SK-N-SH (cell line): ENCODE results near the gene FTCD. TPM values are rescaled to one million over a fixed set of nuclear protein-coding genes. Genes with fewer than 3 reads are reported as not detected.

Experiments
- CTCF ChIA-PET: fragments of 300-600, 350-600 bp; formaldehyde crosslinking; extraction: SDS; loops from one replicate; lab custom pipeline; 2021; lab: Yijun Ruan, JAX
- POLR2A ChIA-PET: fragments of 350-600 bp; sonication (Branson Sonifier 250); formaldehyde crosslinking; extraction: SDS; loops from one replicate; lab custom pipeline; 2020; ENCODE audit warnings: antibody characterized with exemption, inconsistent platforms; lab: Yijun Ruan, JAX
- DNase-seq: peaks from one replicate; pipeline ENCODE4 v3.0.0; 2012
- H2AFZ ChIP-seq: fragments of 200-600 bp; sonication (generic); 2 replicates; pipeline ENCODE4 v1.8.1; 2016; ENCODE audit warnings: antibody characterized with exemption, mild to moderate bottlenecking, low read depth
- H3F3A ChIP-seq: fragments of 200-600 bp; sonication (generic); replicated peaks from 2 replicates; pipeline ENCODE3; 2016; ENCODE audit warnings: antibody characterized with exemption, mild to moderate bottlenecking; ENCODE audit not compliant: insufficient read depth
- H3K27ac ChIP-seq, 2 experiments: fragments of 200-500 bp in 1 of 2; fragments of 200-600 bp in 1 of 2; sonication (Bioruptor generic) in 1 of 2; sonication (generic), shearing (Covaris generic) in 1 of 2; 2 replicates each; pipeline versions ENCODE4 v1.5.1 to v1.6.1; 2014 to 2016; ENCODE audit warnings: low read depth in 2 of 2, inconsistent platforms in 1 of 2, low read length in 1 of 2, mild to moderate bottlenecking in 1 of 2, mixed read lengths in 1 of 2
- H3K27me3 ChIP-seq: fragments of 200-600 bp; sonication (generic), shearing (Covaris generic); 2 replicates; pipeline ENCODE4 v1.6.1; 2016; ENCODE audit warnings: mixed run types; ENCODE audit not compliant: insufficient read depth
- H3K36me3 ChIP-seq, 2 experiments: fragments of 200-500 bp in 1 of 2; fragments of 200-600 bp in 1 of 2; sonication (Bioruptor generic) in 1 of 2; sonication (generic) in 1 of 2; replicated peaks in 1 of 2; 2 replicates each; pipeline versions ENCODE3 to v1.5.1; 2014 to 2016; ENCODE audit warnings: low read length in 1 of 2, mild to moderate bottlenecking in 1 of 2; ENCODE audit not compliant: insufficient read depth in 2 of 2, control insufficient read depth in 1 of 2
- H3K4me1 ChIP-seq, 2 experiments: fragments of 200-500 bp in 1 of 2; fragments of 200-600 bp in 1 of 2; sonication (Bioruptor generic) in 1 of 2; sonication (generic), shearing (Covaris generic) in 1 of 2; 2 replicates each; pipeline versions ENCODE4 v1.5.1 to v1.6.1; 2014 to 2016; ENCODE audit warnings: low read depth in 1 of 2, low read length in 1 of 2, mixed run types in 1 of 2; ENCODE audit not compliant: insufficient read depth in 2 of 2, control insufficient read depth in 1 of 2
- H3K4me2 ChIP-seq: fragments of 200-600 bp; sonication (generic), shearing (Covaris generic); 2 replicates; pipeline ENCODE4 v1.6.1; 2017; ENCODE audit warnings: mixed run types
- H3K4me3 ChIP-seq, 2 experiments: fragments of 200-500 bp in 1 of 2; fragments of 200-600 bp in 1 of 2; sonication (Bioruptor generic) in 1 of 2; sonication (generic), shearing (Covaris generic) in 1 of 2; 2 replicates each; pipeline versions ENCODE4 v1.5.1 to v1.8.1; 2014 to 2016; ENCODE audit warnings: low read depth in 2 of 2, inconsistent platforms in 1 of 2, low read length in 1 of 2, mild to moderate bottlenecking in 1 of 2, mixed read lengths in 1 of 2, moderate library complexity in 1 of 2
- H3K79me2 ChIP-seq: fragments of 200-600 bp; sonication (generic); 2 replicates; pipeline ENCODE4 v1.8.1; 2017; ENCODE audit warnings: mild to moderate bottlenecking; ENCODE audit not compliant: insufficient read depth
- H3K9ac ChIP-seq: fragments of 200-600 bp; sonication (generic); 2 replicates; pipeline ENCODE4 v1.6.1; 2017; ENCODE audit warnings: mixed run types
- H3K9me2 ChIP-seq: fragments of 200-600 bp; sonication (generic); 2 replicates; pipeline ENCODE4 v1.6.1; 2017; ENCODE audit warnings: mixed run types
- H3K9me3 ChIP-seq: fragments of 200-600 bp; sonication (generic); 2 replicates; pipeline ENCODE4 v1.6.1; 2017; ENCODE audit warnings: mixed run types, mild to moderate bottlenecking, moderate library complexity
- H4K20me1 ChIP-seq: fragments of 200-600 bp; sonication (generic); 2 replicates; pipeline ENCODE4 v1.6.1; 2017; ENCODE audit warnings: mild to moderate bottlenecking, mixed run types; ENCODE audit not compliant: insufficient read depth
- CTCF ChIP-seq: fragments of 200-600 bp; sonication (generic); IDR thresholded peaks from 2 replicates; pipeline ENCODE4 v1.6.1; 2017; ENCODE audit warnings: antibody characterized with exemption, mild to moderate bottlenecking, moderate library complexity
- ELF1 ChIP-seq: IDR thresholded peaks from 2 replicates; pipeline ENCODE4 v1.4.0; 2012
- EP300 ChIP-seq, 2 experiments: IDR thresholded peaks; 2 replicates each; pipeline versions ENCODE4 v1.4.0 to v1.6.1; 2012; ENCODE audit warnings: borderline replicate concordance in 1 of 2, low read depth in 1 of 2, low read length in 1 of 2
- FOXJ3 ChIP-seq: sonication (generic); formaldehyde crosslinking; IDR thresholded peaks from 2 replicates; pipeline ENCODE4 v1.5.1; 2020; ENCODE audit warnings: mild to moderate bottlenecking, missing genetic modification reagents
- FOXM1 ChIP-seq: IDR thresholded peaks from 2 replicates; pipeline ENCODE4 v1.4.0; 2012; ENCODE audit warnings: low read depth, mild to moderate bottlenecking
- GABPA ChIP-seq: IDR thresholded peaks from 2 replicates; pipeline ENCODE4 v1.4.0; 2012; ENCODE audit warnings: low read depth, mild to moderate bottlenecking
- GATA2 ChIP-seq: sonication (generic); formaldehyde crosslinking; IDR thresholded peaks from 2 replicates; pipeline ENCODE4 v1.5.0; 2020; ENCODE audit warnings: mild to moderate bottlenecking, missing genetic modification reagents
- MAX ChIP-seq: IDR thresholded peaks from 2 replicates; pipeline ENCODE4 v1.4.0; 2012; ENCODE audit warnings: low read depth
- MXI1 ChIP-seq: IDR thresholded peaks from 2 replicates; pipeline ENCODE4 v1.6.1; 2012; ENCODE audit warnings: mild to moderate bottlenecking, low read depth, low read length, improper control_type of control experiment
- RAD21 ChIP-seq: IDR thresholded peaks from 2 replicates; pipeline ENCODE4 v1.6.1; 2012; ENCODE audit warnings: mild to moderate bottlenecking, low read length
- RCOR1 ChIP-seq: fragments of 150-350 bp; IDR thresholded peaks from 2 replicates; pipeline ENCODE4 v1.6.1; 2017; ENCODE audit warnings: antibody characterized with exemption, low read length
- RFX5 ChIP-seq: IDR thresholded peaks from 2 replicates; pipeline ENCODE4 v1.6.1; 2012; ENCODE audit warnings: mild to moderate bottlenecking, improper control_type of control experiment, low read length
- SIN3A ChIP-seq: IDR thresholded peaks from 2 replicates; pipeline ENCODE4 v1.6.1; 2012; ENCODE audit warnings: low read depth, mild to moderate bottlenecking, low read length, moderate library complexity, borderline replicate concordance
- TCF12 ChIP-seq: IDR thresholded peaks from 2 replicates; pipeline ENCODE4 v1.4.0; 2012
- USF1 ChIP-seq: IDR thresholded peaks from 2 replicates; pipeline ENCODE4 v1.4.0; 2012; ENCODE audit warnings: low read depth, borderline replicate concordance
- USF2 ChIP-seq: fragments of 150-350 bp; IDR thresholded peaks from 2 replicates; pipeline ENCODE4 v1.6.1; 2017; ENCODE audit warnings: antibody characterized with exemption, low read length, low read depth, borderline replicate concordance
- WGBS: methylation state at CpG from one replicate; pipeline ENCODE4 v1.1.6; 2017; ENCODE audit warnings: low lambda C conversion rate; 5-methylcytosine and 5-hydroxymethylcytosine counted together
- polyA plus RNA-seq, 3 experiments: library from polyadenylated mRNA; depleted of rRNA; stranded (reverse); fragments of >200 nt; gene quantifications; 2 replicates each; pipeline ENCODE4 v1.2.3, GENCODE V29; 2012

Gene FTCD
- polyA plus RNA-seq, 1 of the 3 experiments (the other 2 are of a cell fraction), result 0.33 TPM

GRCh38 chr21:46091118-46091517 lies 64.3 kb downstream of the FTCD start:
- Histone ChIP-seq H2AFZ (no peak overlapping the region), H3K9me2 (no peaks in the 10 kb centered on the region), H4K20me1 (no peaks in the 10 kb centered on the region), H3K27ac (no peak overlapping the region), H3K4me1 (no peaks in the 10 kb centered on the region)
- POLR2A ChIA-PET, result no interaction called here
- no peak for TF ChIP-seq USF1
- TF ChIP-seq, all 33 proteins: peak for 0
- CTCF ChIA-PET, result no interaction called here
- Histone ChIP-seq H3K9ac (no peak overlapping the region), H3K36me3 (no peaks in the 10 kb centered on the region), H3K4me3 (no peak overlapping the region), H3K79me2 (no peaks in the 10 kb centered on the region), H3K27me3 (no peaks in the 10 kb centered on the region), H3F3A (peaks cover 6% of the 10 kb centered on the region), H3K4me2 (no peak overlapping the region), H3K9me3 (no peaks in the 10 kb centered on the region; the same call in 1 of the 2 replicates)
- DNase-seq, result no peak
- 70% methylated on average over 4 of the region's 4 CpGs for WGBS

- Histone ChIP-seq H3F3A (peaks cover 6% of the 10 kb centered on the region), H3K4me1 (no peaks in the 10 kb centered on the region), H3K27me3 (no peaks in the 10 kb centered on the region), H3K4me2 (no peak overlapping the region), H3K9me3 (no peaks in the 10 kb centered on the region; the same call in 1 of the 2 replicates)
- no peak for TF ChIP-seq SIN3A
- TF ChIP-seq, all 33 proteins: peak for 0
- no peaks in the 10 kb centered on the region for H3K9me2 ChIP-seq
- no peak overlapping the region for H3K4me3 ChIP-seq
- no peak overlapping the region for H3K27ac ChIP-seq
- WGBS, result 43% methylated on average over 5 of the region's 5 CpGs
- no peak overlapping the region for H3K9ac ChIP-seq
- H4K20me1 ChIP-seq, result no peaks in the 10 kb centered on the region
- DNase-seq, result no peak
- H3K36me3 ChIP-seq, result no peaks in the 10 kb centered on the region
- H2AFZ ChIP-seq, result no peak overlapping the region
- no peaks in the 10 kb centered on the region for H3K79me2 ChIP-seq
- CTCF ChIA-PET, result no interaction called here
- POLR2A ChIA-PET, result no interaction called here
Observed at GRCh38 chr21:46089285-46089684, 66.1 kb downstream of the FTCD start.

GRCh38 chr21:46088189-46088588 lies 67.2 kb downstream of the FTCD start:
- H4K20me1 ChIP-seq, result no peaks in the 10 kb centered on the region
- POLR2A ChIA-PET, result no interaction called here
- H3K27me3 ChIP-seq, result no peaks in the 10 kb centered on the region
- H3K79me2 ChIP-seq, result no peaks in the 10 kb centered on the region
- no peak overlapping the region for H3K9ac ChIP-seq
- H3K4me2 ChIP-seq, result no peak overlapping the region
- peaks cover 6% of the 10 kb centered on the region for H3F3A ChIP-seq
- H2AFZ ChIP-seq, result no peak overlapping the region
- H3K4me3 ChIP-seq, result no peak overlapping the region
- no peak for TF ChIP-seq RAD21
- TF ChIP-seq CTCF, result no peak
- TF ChIP-seq FOXJ3 (CRISPR knock-in tag), result no peak
- TF ChIP-seq ELF1, result no peak
- no peak for TF ChIP-seq USF2
- no peak for TF ChIP-seq TCF12
- no peak for TF ChIP-seq RCOR1
- no peak for TF ChIP-seq EP300 (IDR thresholded peaks at IDR 0.05; ENCODE audit: borderline replicate concordance in 1 of 2, low read depth in 1 of 2, low read length in 1 of 2)
- no peak for TF ChIP-seq MAX
- no peak for TF ChIP-seq RFX5
- TF ChIP-seq MXI1, result no peak
- TF ChIP-seq FOXM1, result no peak
- no peak for TF ChIP-seq GABPA
- no peak for TF ChIP-seq GATA2
- WGBS, result 28% methylated on average over 2 of the region's 2 CpGs
- CTCF ChIA-PET, result interaction anchor here (1.2 kb wide), 1 partner anchor 75 kb away, joined by 3 read pairs; no protein-coding TSS in a partner anchor
- DNase-seq, result no peak
- H3K4me1 ChIP-seq, result peaks cover 0 to 4% of the 10 kb centered on the region in 2 experiments; a peak in 1 of 4 replicates
- no peaks in the 10 kb centered on the region for H3K36me3 ChIP-seq
- no peaks in the 10 kb centered on the region; the same call in 1 of the 2 replicates for H3K9me3 ChIP-seq
- no peaks in the 10 kb centered on the region for H3K9me2 ChIP-seq
- H3K27ac ChIP-seq, result no peak overlapping the region
